Measurements from ENCODE around the gene VPS13C. TPM values are rescaled to one million over a fixed set of nuclear protein-coding genes. Genes with fewer than 3 reads are reported as not detected.

The VPS13C gene, protein sequence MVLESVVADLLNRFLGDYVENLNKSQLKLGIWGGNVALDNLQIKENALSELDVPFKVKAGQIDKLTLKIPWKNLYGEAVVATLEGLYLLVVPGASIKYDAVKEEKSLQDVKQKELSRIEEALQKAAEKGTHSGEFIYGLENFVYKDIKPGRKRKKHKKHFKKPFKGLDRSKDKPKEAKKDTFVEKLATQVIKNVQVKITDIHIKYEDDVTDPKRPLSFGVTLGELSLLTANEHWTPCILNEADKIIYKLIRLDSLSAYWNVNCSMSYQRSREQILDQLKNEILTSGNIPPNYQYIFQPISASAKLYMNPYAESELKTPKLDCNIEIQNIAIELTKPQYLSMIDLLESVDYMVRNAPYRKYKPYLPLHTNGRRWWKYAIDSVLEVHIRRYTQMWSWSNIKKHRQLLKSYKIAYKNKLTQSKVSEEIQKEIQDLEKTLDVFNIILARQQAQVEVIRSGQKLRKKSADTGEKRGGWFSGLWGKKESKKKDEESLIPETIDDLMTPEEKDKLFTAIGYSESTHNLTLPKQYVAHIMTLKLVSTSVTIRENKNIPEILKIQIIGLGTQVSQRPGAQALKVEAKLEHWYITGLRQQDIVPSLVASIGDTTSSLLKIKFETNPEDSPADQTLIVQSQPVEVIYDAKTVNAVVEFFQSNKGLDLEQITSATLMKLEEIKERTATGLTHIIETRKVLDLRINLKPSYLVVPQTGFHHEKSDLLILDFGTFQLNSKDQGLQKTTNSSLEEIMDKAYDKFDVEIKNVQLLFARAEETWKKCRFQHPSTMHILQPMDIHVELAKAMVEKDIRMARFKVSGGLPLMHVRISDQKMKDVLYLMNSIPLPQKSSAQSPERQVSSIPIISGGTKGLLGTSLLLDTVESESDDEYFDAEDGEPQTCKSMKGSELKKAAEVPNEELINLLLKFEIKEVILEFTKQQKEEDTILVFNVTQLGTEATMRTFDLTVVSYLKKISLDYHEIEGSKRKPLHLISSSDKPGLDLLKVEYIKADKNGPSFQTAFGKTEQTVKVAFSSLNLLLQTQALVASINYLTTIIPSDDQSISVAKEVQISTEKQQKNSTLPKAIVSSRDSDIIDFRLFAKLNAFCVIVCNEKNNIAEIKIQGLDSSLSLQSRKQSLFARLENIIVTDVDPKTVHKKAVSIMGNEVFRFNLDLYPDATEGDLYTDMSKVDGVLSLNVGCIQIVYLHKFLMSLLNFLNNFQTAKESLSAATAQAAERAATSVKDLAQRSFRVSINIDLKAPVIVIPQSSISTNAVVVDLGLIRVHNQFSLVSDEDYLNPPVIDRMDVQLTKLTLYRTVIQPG (N-terminal part only)
- 10 to 100 TPM in 11 of 12 donors, not detected in 1; 20.5 to 52.3 (median 43.0) TPM for polyA plus RNA-seq (ENCODE audit: insufficient read length in 12 of 12)
- long read RNA-seq, donor 1, partial matches to known transcripts: 0 of 1 reads
- long read RNA-seq, donor 1, other reads (novel, unspliced or antisense): 0 of 1 reads
- long read RNA-seq, donor 2, partial matches to known transcripts: 0 of 1 reads
- long read RNA-seq, donor 2, other reads (novel, unspliced or antisense): 0 of 1 reads
- long read RNA-seq, donor 3: 0 reads
- long read RNA-seq, donor 4: 0 reads
- long read RNA-seq, donor 5, partial matches to known transcripts: 0 of 1 reads
- long read RNA-seq, donor 5, other reads (novel, unspliced or antisense): 0 of 1 reads
- long read RNA-seq, donor 6: 0 reads
- long read RNA-seq, donor 7, partial matches to known transcripts: 0 of 1 reads
- long read RNA-seq, donor 7, other reads (novel, unspliced or antisense): 0 of 1 reads
- long read RNA-seq, donor 8, partial matches to known transcripts: 0 of 2 reads
- long read RNA-seq, donor 8, other reads (novel, unspliced or antisense): 0 of 2 reads
- long read RNA-seq, donor 9: 0 reads
- long read RNA-seq, donor 10: 0 reads
- long read RNA-seq, donor 11: 0 reads

DNA sequence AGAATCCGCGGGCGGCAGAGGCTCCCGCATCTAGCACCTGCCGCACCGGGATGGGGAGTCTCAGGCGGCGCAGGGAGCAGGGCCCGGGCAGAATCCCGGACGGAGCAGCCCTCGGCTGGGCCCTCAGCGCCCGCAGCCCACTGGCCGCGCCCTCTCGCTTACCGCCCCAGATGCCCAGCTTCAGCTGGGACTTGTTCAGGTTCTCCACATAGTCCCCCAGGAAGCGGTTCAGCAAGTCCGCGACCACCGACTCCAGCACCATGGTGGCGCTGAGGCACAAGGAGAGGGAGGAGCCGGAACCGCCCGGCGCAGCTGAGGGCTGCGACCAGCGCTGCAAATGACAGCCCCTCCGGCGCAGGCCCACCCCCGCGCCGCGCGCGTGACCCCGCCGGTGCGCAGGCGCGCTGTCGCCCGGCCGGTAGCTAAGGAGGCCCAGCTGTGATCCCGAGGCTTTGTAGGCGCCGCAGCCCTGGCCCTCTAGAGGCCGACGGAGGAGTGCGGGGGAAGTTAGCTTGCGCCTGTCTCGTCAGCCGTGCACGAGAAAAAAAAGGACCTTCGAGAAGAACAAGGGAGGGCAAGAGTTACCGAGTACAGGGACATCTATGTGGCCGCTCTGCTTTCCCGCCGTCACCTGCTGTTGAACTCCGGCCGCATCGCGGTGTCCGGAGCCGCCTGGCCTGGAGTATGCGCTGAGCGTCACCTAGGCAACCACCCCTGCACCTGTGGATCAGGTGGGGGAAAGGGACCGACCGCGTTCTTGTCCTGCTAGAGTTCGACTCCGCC, at the start of gene VPS13C:
Gene VPS13C, minus strand, starts transcription at position 335 of the 783 bp plus-strand sequence. Its CDS starts 73 bp downstream, at position 262.
- DNase-seq: peak; percentile 90

DNA sequence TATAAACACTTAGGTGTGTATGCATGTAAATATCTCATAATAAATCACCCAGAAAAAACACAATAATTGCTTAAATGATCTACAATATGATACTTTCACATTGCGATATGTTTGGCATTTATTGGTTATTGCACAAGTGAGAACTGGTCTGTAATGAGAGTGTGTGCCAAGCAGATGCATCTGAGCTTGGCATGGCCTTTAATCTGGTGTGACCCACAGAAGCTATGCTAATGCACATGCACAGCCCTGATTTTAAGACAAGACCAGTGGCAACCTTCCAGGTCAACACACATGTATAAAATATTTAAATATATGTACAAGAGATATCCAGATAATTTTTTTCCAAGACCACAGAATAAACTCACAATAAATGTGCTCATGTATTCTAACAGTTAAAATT, 49.2 kb upstream of the VPS13C start:
- DNase-seq: no peak

GRCh38 chr15:62108411-62108810, 48.2 kb upstream of the VPS13C start:
- no peak for DNase-seq

DNA sequence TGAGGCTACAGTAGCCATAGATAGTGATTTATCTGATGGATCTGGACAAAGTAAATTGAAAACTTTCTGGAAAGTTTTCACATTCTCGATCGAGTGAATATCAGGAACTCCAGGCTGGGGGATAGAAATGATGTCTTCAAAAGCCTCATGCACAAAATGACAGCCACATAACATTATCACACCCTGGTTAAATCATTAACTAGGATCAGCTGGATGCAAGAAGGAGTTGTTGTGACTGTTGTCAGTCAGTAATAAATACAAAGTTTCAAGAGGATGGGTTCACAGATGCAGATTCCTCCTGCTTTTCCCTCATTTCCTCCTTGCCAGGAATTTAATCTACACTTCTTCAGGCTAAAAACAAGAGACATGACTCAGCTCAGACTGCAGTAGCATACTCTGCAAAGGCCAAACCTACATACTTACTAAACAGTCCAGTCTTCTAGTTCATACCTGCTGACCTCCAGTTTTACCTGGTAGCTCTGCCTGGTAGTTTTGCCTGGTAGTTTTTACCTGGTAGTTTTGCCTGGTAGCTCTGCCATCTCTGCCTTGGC, 47.4 kb upstream of the VPS13C start:
- DNase-seq: no peak

- DNase-seq: no peak
Observed at GRCh38 chr15:62106096-62106495, 45.8 kb upstream of the VPS13C start.

- DNase-seq: no peak
Observed at GRCh38 chr15:62105266-62105665, 45.0 kb upstream of the VPS13C start.

- DNase-seq: no peak
Observed at GRCh38 chr15:62104846-62105245, 44.6 kb upstream of the VPS13C start.

DNA sequence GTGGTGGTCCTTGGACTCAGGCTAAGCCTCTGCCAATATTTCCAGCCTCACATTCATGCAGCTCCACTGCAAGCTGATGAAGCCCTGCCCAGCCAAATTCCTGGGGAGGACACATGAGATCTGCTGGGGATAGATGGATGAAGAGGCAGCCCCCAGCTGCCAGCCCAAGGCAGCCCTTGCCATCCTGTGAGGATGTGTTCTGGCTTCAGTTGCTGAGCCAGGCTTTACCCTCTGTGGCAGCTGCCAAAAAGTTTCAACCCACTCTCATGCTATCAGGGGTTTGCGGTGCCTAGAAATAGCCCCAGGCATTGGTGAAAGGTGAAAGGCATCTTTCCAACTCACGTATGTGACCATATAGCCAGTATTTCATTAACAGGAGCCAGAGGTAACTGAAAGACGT, 44.2 kb upstream of the VPS13C start:
- DNase-seq: no peak

DNA sequence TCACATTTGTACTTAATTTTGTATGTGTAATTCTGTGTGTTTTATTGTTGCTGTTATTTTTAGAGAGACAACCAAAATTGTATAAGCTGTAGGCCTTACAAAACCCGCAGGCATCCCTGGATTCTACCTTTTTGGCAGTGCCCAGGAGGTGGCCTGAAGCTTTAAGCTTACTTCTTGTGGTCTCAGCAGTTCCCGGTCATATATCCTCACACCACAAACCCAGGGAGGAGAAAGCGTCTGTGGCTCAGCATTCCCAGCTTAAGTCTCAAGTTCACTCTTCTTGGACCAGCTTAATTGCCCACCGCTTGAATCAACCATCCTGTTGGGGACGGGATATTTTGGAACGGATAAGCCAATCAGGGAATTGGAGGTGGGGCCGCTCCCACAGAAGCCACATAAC, 43.2 kb upstream of the VPS13C start:
- no peak for DNase-seq

DNA sequence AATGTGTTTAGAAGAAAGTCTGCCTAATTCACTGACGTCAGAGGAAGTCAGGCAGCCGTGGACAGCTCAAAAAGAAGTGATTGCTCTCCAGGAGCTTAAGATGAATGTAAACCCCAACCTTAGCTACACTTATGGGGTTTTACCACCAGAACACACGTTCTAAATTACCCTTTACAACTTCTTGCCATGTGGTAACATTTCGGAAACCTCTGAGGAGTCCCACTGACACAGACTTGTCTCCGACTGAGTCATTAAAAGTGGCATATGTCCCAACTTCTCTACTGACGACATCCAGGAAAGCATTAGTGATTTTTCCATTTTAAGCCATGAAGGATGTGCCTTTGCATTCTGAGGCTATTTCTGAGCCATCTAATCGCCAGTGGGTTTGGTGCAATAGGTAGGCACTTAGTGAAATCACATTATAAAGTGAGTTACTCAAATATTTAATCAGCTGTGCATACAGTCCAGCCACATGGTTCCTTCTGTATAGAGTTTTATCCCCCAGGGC, 38.9 kb upstream of the VPS13C start:
- no peak for DNase-seq

DNA sequence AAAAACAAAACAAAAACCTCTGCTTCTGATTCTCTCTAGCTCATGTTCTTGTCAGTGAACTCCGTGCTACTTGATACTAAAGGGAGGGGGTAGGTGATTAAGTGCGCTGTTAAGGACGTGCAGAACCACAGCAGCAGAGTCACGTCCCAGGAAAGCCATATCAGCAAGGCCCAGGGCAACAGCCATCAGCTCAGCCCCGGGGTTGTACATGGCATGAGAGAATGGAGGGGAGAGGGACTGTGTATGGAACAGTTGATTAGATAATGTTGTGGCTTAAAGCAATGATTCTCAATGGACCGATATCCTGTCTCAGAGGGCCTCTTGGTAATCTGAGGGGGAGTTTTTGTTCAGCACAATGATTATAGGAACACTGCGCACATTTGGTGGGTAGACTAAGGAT, 34.1 kb upstream of the VPS13C start:
- no peak for DNase-seq

- no peak for DNase-seq
Observed at GRCh38 chr15:62093809-62094208, 33.6 kb upstream of the VPS13C start.

- no peak for DNase-seq
Observed at GRCh38 chr15:62090988-62091387, 30.7 kb upstream of the VPS13C start.

GRCh38 chr15:62089616-62090015, 29.4 kb upstream of the VPS13C start:
- DNase-seq: no peak

- no peak for DNase-seq
Observed at GRCh38 chr15:62088353-62088693, 28.1 kb upstream of the VPS13C start.

DNA sequence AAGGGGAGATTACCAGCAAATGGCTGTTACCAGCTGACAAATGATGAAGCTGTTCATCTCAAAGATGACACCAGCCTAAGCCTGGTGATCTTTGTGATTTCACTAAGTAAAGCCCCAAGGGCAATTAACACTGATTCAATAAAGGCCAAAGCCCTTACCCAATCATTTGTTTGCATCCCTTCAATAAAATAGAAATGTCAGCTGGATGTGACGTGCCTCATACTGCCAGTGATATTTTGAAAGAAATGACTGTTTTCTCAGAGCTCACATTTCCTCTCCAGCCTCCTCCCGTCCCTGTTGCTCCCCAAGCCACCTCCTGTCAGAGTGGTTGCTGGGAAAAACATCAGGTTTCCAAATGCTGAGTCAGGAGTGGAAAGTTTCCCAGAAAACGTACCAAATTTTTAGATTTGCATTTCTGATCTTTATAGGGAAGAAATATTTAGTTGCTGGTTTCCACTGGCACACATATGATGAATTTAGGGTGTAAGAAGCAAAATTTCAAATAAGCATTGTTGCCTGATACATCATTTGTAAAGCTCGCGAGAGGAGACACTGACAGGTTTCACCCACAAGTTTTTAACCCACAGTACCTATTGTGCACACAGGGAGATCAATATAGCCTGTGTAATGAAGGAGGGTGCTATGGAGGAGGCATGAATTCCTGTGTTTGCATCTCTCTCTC, 27.6 kb upstream of the VPS13C start:
- DNase-seq: peak; percentile 63

DNA sequence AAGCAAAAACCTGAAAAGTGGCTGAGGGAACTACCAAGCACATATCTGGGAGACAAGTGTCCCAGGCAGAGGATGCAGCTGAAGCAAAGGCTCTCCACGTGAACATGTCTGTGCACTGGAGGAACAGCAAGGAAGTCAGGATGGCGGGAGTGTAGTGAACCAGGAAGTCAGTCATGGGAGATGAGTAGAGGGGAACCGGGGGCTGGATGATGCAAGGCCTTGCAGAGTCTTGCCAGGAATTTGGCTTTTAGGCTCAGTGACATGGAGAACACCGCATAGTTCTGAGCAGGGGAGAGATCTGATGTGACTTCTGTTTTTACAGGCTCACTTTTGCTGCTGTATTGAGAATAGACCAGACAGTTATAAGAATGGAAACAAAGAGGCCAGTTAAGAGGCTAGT, 25.5 kb upstream of the VPS13C start:
- no peak for DNase-seq
